ENCODE measurements around the gene FRY.

Gene FRY

GRCh38 chr13:32266130-32266529 lies 234.6 kb downstream of the FRY start:
- no peak for DNase-seq

DNA sequence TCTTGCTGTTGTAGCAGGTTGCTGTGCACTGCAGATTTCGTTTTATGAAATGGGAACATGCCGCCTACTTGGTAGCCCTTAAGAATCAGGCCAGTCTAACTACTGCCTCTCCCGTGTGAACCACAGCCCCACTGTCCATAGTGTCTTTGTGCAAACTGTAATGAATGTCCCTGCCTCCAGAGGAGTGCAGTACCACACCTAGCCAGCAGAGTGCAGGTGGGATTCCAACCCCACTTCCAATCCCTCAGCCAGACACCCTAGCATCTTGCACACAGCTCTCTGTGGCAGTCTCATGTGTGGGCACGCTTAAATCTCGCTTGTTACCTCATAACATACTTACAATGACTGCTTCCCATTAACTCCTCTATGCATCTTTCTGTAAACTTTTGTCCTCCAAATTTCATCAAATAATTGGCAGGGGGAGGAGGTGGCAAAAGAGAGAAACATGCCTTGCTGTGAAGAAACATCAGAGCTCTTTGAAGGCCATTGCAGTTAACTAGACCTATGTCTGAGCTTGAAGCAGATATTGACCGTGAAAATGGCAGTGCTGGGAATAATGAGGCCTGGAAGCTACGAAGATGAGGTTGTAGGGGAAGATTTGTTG lies 236.4 kb downstream of the FRY start:
- DNase-seq: no peak

DNA sequence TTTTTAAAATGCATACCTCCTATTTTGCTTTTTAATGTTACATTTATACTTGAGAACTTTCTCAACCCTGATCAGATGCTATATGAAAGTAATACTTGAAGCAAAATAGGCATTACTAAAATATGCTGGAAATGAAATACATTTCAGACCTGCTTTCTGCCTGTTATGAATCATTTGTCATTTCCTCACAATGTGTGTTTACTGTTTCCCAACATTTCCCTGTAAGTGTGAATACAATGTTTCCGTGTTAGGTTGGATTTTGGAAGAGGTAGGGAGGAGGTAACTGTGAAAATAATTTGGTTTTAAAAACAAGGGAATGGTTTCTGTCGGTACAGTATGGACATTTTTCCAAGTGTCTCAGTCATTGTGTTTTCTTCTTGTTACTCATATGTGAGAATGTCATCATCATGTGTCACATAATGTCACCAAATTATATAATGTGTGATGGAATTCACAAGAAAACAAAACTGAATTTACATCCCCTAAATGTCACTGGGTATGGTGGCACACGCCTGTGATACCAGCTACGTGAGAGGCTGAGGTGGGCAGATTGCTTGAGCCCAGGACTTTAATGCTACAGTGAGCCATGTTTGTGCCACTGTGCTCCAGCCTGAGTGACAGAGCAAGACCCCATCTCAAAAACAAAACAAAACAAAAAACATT lies 240.6 kb downstream of the FRY start:
- DNase-seq: no peak

- DNase-seq: no peak
Observed at GRCh38 chr13:32277839-32278238, 246.3 kb downstream of the FRY start.

GRCh38 chr13:32278426-32278825 lies 246.9 kb downstream of the FRY start:
- DNase-seq: no peak

- no peak for DNase-seq
Observed at GRCh38 chr13:32281096-32281495, 249.5 kb downstream of the FRY start.

- DNase-seq: no peak
Observed at GRCh38 chr13:32282096-32282711, 250.6 kb downstream of the FRY start.

DNA sequence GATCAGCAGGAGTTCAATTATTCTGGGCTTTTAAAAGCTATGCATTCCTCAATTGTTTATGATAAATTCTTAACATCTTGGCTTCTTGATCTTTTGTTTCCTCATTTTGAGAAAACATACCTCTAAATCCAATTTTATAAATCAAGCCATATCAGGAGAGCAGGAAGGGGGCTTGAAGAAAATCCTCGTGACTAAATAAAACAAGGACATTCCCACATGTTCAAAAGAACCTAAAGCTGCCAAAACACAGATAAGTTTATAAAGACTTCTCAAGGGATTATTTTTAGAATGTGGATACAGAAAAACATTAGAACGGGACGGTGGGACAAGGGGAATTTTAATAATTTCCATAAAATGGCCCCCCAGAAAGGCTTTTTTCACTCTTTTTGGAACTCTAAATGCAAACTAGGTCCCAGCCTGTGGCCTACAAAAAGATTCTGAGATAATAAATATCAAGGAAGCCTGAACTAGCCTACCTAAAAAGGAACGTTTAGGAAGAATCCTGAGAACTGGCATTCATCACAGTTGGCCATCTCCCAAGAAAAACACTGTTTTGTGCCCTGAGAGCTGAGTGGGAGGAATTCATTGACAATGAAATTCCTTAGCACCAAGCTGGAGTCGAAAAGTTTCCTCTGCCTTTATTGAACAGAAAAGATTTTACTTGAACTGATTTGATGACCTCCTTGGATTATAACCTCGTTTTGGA lies 253.5 kb downstream of the FRY start:
- DNase-seq: no peak

GRCh38 chr13:32285633-32285965 lies 254.0 kb downstream of the FRY start:
- no peak for DNase-seq

DNA sequence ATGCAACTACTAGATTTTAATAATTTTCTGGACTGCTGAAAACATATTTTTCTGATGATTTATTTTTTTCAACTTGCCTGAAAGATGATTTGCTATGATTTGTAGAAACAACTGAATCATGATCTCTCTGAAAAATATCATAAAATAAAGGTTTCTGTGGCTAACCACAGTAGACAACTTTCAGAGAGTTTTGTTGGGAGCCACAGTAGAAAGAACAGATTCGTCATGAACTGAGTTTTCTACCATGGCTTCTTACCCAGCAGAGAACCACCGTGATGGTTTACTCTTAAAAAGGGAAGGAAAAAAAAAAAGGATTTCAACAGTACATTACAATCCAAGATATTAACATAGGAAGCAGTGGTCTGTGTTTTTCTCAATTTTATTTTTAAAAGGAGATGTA lies 265.6 kb downstream of the FRY start:
- no peak for DNase-seq

DNA sequence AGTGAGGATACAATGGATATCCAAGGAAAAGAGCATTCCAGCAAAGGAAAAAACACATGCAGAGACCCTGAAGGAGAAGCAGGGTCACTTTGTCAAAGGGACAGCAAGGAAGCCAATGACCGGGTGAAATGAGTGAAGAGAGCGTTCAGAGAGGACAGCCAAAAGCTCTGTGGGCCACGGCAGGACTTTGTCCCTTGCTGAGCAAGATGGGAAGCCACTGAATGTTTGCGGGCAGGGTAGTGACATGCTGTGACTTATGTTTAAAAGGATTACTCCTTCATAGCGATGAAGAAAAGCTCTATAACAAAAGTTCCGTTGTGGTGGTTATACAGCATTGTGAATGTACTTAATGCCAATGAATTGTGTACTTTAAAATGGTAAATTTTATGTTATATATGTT lies 267.1 kb downstream of the FRY start:
- DNase-seq: no peak

DNA sequence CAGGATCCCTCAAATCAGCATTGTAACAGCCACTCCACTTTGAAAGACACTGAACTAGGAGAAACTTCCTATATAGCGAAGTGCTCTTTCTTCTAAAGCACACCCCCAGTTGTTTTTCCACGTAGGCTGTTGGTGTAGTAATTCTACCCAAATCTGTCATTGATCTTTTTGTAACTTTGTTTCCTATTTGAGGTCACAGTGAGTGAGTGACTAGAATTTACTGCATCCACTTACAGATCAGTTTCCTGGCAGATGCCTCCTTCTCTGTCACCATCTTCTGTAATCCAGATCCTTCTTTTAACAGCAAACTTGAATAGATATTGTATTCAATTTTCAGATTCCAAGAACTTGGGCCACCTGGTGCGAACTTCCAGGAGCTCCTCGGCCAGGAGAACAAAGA lies 268.3 kb downstream of the FRY start:
- DNase-seq: no peak

- no peak for DNase-seq
Observed at GRCh38 chr13:32300406-32300805, 268.8 kb downstream of the FRY start.

- no peak for DNase-seq
Observed at GRCh38 chr13:32300920-32301319, 269.3 kb downstream of the FRY start.

- no peak for DNase-seq
Observed at GRCh38 chr13:32302461-32302860, 270.9 kb downstream of the FRY start.

DNA sequence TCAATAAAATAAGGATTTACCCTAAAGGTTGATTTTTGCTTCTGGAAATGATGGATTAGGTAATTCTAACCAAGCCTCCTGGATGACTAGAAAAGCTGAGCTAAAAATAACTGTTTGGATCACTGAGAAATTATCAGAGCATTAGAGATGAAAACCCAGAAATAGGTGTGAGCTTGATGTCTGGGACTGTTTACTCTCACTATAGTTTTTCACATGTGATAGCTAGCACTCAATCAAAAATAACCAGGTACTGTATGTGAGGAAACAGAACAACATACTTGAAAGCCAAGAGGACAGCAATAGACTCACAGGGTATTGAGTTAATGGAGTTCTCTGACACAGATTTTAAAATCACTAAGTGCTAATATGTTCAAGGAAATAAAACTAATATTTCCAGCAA lies 274.1 kb downstream of the FRY start:
- no peak for DNase-seq

DNA sequence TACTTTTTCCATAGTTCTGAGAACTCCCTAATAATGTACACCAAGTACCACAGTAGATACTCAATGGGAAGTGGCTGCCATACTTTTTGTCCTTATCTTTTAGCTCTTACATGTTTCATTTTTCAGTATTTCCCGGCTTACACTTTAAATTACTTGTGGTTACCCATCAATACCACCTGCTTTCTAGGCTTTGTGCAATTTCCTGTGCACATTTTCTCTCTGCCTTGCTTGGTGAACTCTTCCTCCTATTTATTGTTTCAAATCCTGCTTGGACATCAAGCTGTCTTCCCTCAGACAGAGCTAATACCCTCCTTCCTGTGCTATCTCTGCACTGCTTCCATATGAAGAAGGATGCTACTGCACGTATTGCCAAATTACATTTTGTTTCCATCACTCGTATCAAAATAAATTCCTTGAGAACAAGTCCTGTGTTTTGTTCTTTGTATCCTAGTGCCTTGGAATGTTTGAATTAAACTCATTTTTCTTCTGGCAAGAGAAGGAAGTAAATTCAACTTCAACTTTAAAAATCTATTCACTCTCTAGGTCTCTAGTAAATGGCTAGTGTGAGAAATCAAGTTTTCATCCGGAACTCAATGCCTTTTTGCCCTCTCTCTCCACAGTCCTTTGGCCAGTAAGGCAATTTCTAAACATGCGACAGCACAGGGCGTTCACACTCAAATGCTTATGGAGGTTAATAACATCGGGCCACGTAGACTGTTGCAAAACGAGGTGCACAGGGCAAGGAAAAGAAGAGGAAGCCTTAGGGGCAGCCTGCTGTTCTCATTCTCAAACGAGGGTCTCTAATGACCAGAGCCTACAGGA lies 277.9 kb downstream of the FRY start:
- DNase-seq: no peak

- no peak for DNase-seq
Observed at GRCh38 chr13:32310134-32310706, 278.6 kb downstream of the FRY start.

- no peak for DNase-seq
Observed at GRCh38 chr13:32311188-32311897, 279.8 kb downstream of the FRY start.

GRCh38 chr13:32314271-32315237 lies 283.0 kb downstream of the FRY start:
- DNase-seq: no peak
